ENCODE measurements around the gene DUOXA2.
A peak's percentile ranks its signal among the peaks of the same experiment; 100 is the strongest.
"Not testable (repeated sequence)": the region's sequence is repeated elsewhere in the genome, so short reads cannot be mapped to it uniquely, and the experiment has no call there.

The DUOXA2 gene

DNA sequence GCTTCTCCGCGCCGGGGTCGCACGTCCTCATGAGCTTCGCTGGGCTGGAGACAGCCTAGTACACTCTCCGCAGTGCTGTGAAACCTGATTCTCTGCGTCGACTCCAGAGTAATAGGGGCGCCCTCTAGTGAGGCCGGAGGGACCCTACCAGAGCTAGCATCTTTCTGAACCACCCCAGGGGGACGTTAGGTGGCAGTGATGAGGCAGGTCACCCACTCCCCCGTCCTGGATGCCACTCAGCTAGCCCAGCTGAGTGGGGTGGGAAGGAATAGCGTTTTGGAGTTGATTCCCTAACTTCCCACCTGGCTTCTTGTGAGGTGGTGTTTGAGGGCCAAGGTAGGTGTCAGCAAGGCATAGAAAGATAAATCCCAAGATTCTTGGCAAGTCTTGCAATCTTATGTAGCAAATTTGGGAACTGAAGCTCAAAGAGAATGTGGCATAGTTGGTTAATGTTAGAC lies 4.0 kb downstream of the DUOXA2 start:
- peak; percentile 93 for DNase-seq

DNA sequence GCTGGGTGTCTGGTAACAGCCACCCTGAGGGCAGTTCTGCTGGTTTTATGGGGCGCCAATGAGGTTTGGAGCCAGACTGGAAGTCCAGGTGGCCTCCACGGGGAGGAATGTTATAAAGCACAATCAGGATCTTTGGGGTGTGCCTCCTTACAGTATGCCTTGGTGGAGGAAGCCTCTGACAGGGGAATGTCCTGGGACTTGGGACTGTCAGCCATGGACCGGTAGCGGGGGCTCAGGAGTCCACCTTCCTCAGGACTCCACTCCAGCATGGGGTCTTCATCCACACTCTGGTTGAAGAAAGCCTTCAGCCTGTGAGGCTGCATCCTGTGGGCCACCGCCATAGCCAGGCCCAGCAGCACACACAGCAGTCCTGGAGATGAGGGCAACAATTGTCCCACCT lies 4.9 kb downstream of the DUOXA2 start:
- no peak for DNase-seq

DNA sequence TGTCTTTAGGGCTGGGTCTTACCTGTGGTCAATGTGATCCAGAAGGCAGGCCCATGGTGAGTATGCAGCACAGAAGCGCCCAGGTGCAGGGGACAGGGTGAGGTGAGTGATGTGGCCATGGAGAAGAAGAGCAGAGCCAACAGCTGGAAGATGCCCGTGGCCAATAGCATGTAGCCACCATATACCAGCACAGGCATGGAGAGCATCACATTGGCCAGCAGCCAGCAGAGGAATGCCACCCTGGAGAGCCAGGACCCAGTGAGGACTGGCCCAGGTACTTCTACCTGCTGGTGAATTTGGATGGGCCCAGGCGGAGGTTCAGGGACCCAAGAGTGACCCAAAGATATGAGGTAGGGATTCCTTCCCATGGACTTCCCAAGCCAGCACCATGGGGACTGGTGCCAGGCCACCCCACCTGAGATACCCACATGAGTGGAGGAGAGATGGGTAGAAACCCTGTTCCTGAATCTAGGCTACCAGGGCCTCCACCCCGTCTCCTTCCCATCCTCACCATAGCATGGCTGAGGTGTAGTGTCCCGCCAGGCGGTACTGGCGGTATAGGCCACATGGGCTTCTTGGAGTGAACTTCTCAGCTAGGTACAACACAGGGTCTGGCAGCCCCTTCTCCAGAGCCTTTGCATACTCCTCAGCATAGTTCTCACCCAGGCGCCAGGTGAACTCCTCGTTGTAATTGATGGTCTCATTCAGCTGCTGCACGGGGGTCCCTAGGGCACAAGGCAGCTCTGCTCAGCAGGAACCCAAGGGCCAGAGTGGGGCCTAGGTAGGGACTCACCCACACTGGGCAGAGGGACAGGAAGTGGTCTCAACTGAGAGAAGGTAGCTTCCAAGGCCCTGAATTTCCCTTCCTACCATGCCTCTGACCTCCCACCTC lies 6.2 kb downstream of the DUOXA2 start:
- no peak for DNase-seq

DNA sequence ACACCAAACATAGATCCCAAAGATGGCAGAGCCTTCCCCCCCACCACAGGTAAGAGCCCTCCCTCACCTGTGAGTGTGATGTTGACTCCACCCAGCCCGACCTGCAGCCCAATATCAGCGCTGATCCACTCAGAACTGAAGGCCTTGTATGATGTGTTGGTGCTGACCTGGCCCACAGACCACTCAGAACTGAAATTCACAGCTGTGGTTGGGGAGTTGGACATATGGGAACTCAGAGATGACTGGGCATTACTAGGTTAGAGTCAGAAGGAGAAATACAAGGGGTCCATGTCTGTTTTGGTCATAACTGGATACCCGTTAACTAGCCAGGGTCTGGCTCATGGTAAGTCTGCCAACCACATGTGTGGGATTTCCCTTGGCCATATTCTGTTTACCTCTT lies 6.9 kb downstream of the DUOXA2 start:
- no peak for DNase-seq

DNA sequence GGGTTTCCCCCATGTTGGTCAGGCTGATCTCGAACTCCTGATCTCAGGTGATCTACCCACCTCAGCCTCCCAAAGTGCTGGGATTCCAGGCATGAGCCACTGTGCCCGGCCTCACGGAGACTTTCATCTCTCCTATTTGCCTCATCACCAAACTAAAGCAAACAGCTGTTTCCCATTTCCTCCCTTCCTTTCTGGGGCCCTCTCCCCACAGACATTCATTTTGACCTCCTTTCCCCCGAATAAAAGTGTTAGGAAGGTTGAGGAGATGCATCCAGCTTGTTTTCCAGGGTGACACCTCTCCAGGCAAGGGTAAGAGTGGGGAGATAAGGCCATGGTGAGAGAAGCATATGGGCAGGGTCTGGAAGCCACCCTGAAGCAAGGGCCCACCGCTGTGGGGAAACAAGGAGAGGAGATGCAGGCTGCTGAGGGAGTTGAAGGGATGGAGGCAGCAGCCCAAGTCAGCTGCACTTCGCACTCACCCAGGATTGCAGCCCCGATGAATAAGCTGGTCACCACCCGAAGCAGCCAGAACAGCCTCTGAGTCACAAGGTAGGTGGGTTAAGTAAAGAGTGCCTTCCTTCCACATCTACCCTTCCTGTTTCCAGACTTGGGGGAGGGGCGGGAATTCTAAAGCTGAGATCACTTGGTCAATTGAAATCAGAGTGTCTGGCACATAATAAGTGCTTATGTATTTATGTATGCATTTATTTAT lies 7.7 kb downstream of the DUOXA2 start:
- DNase-seq: no peak

DNA sequence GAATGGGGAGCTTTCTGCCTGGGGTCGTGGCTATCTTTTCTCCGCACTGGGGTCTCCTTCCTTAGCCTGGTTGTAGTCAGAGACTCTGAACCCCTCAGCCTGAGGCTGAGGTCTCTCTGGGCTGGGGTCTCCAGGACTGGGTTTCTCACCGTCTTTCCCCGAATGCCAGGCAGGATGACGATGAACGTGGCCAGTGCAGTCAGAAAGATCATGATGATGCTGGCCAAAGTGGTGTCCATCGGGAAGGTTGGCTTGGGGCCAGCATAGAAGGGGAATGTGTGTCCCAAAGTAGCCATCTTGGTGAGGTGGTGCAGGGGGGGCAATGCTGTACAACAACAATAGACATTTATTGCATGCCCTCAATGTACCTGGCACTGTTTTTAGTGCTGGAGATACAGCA lies 8.6 kb downstream of the DUOXA2 start:
- DNase-seq: no peak

DNA sequence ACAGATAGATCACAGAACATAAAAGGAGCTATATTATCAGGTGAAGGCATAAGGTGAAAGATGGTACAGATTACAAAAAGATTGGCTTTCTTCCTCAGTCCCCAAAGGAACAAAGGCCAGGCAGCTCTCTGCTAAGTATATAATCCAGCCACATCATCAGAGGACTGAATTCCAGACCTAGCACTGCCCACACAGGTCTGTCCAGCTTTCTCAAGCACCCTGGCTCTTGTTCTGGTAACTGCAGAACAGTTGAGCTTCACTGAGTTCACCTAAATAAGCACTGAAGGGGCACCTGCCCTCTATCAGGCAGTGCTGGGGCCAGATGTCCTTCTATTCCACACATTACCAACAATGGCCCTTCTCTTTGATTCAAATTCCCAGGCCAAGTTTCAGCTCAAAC lies 9.3 kb downstream of the DUOXA2 start:
- DNase-seq: no peak

DNA sequence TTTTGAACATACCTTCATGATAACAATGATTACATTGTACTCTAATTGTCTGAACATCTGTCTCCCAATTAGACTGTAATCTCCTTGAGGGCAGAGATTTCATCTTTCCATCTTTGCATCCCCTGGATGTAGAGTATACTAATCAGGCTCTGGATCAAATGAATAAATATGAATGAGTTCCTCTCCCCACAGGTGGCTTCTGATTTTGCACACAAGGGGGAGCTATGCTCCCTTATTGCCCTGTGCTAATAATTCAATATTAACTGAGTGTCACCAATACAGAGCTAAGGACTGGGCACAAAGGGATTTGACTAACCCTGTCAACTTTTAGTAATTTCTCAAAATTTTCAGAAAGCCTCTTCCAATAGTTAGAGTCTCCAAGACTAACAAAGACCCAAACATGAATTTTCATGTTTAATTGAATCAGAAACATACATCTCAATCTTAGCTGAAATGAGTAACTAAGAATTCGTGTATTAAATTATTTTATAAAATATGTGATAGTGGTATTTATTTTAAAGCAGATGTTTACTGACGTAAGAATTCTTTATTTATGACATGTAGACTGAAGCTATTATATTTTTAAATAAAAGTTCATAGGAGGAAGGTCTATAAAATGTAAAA lies 12.5 kb downstream of the DUOXA2 start:
- DNase-seq: peak; percentile 73

DNA sequence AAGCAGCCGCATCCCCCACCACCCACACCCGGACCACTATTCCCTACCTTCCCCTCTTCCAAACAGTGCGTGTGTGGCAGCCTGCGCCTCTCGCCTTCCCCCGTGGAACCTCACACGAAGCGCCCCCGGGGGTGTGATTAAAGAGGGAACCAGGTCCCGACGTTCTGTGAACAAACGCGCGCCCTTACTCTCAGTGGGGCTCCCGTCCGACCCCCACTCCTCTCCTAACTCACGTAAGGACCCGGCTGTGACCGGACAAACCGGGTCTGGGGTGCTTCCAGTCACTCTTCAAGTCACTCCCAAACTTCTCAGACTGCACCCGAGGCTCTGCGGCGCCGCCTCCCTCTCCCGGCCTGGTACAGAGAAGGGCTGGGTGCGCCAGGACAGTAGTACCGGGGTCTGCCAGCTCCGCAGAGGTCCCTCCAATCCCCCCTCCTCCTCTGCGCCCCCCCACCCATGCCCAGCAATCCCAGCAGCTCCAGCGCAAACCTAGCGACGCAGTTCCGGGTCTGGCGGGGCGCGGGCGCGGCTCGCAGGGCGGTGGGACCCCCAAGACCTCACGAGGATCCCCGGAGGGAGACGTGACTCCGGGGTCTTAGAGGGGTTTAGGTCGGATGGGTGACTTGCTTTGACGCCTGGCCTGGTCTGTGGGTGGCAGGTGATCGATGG lies 15.0 kb downstream of the DUOXA2 start:
- DNase-seq: no peak

DNA sequence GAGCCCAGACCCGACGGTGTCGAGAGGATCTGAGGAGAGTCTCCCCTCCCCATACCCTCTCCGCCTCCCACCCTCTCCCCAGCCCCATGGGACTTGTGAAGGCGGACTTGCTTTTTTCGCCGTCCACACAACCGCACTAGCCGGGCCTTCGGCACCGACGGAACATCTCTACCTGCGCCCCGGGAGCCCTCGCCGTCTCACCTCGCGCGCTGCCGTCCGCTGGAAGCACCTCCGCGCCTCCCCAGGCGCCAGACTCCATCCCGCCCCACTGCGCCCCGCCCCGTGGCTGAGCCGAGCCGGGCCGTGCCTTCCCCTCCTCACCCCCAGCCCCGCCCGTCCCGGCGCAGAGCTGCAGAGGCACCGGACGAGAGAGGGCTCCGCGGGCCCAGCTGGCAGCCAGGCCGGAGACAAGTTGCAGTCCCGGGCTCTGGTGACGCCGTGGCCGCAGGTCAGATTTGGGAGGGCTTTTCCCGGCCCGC lies 15.6 kb downstream of the DUOXA2 start, which contains the start of the genes DUOX1 and DUOXA1:
TSS of gene DUOX1 (plus strand) at position 344 of the 479 bp plus-strand sequence. CDS start 1,973 bp downstream, outside the sequence.
TSS of gene DUOXA1 (minus strand) at position 229 of the 479 bp plus-strand sequence. CDS start 6,865 bp downstream, outside the sequence.
- DNase-seq: peak; percentile 75

DNA sequence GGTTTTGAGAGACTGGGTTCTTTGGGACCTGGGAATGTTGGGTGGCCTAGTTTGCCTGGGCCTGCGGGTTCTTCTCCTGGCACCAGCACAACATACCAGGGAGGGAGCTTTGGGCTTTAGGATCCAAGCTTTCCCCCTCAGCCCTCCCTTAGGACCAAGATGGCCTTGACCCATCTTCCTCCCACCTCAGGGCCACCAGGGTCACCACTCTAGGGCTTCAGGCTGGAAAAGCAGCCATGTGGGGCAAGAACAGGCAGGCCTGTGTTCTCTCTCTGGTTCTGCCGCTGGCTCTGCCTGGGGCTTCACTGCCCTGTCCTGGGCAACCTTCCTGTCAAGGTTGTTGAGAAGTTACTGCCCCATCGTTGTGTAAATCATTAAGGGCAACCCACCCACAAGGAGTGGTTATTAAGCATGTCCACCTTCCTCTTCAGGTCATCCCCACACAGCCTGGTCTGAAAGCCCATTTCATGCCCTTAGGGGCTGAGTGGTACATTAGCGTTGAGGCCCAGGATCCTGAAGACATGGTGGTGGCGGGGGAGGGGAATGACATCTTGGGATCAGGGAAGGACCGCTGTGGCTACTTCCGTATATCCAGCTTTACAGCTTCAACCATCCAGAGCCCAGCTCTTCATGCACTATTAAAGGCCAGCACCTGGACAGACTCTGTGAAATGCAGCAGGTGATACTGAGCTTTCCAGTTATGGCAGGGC lies 16.3 kb downstream of the DUOXA2 start:
- no peak for DNase-seq

DNA sequence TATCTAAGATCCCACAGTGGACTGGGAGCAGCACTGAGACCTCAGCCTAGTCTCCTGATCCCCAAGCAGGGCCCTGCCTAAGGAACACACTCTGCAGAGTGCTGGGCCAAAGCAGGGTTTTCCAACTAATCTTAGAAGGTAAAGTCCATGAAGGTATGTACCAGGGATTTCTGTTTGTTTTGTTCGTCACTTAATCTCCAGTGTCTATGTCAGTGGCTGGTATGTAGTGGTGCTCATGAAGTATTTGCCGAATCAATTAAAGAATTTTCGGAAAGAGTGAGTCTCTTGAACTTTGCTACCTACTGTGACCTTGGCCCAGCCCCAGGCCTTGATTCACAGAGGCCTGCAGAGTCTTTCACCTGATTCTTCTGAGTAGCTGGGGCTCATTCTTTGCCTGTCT lies 17.4 kb downstream of the DUOXA2 start:
- no peak for DNase-seq

DNA sequence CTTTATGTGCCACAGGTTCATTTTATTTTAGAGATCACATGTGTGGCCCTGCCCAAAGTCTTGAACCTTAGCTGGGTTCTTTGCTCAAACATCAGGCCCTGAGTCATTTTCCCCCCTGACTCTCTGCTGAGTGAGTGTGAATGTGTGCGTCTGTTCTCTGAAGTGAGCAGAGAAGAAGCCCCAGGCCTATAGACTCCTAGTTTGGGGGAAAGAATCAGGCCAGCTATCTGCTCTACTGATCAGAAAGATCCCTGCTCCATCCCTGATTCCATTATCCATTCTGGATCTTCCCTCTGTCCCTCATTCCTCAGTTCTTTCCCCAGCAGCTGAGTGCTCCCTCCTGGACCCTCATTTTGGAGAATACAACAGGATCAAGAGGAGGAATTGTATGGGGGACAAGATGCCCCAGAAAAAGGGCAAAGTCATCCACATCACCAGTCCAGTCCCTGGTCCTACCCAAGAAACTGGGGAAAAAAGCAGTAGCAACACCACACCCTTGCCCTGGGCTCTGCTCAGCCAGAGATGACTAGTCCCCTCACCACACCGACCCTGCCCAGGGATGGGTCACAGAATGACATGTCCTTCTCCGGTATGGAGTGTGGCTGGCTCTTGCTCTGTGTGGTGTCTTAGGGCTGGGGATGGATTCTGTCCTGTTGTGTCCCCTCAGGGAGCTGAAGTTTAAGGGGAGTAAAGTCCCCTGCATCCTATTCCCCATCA lies 18.9 kb downstream of the DUOXA2 start:
- DNase-seq: no peak

DNA sequence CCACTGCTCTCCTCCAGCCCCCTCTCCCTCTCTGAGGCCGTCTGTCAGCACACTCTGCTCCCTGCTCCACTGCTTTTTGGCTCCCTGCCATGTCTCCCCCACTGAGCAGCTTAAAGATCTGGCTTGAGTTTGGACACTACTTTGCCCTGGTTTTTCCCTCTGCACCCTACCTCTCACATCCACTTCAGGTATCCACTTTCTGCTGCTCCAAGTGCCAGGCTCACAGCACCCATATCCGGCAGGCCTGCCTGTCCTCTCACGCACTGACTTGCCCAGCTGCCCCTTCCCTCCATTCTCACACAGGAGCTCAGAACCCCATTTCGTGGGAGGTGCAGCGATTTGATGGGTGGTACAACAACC lies 19.4 kb downstream of the DUOXA2 start:
- DNase-seq: no peak

DNA sequence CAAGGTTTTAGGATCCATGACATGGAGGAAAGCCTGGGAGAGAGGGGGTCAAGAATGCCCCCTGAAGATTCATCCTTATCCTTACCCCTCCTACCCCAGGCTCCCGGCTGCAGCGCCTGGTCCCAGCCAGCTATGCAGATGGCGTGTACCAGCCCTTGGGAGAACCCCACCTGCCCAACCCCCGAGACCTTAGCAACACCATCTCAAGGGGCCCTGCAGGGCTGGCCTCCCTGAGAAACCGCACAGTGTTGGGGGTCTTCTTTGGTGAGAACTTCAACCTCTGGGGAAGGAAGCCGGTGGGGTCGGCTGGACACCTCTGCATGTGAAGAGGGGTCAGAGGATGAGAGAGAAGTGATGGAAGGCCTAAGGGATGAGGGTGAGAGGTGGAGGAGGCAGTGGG lies 19.9 kb downstream of the DUOXA2 start:
- DNase-seq: no peak

DNA sequence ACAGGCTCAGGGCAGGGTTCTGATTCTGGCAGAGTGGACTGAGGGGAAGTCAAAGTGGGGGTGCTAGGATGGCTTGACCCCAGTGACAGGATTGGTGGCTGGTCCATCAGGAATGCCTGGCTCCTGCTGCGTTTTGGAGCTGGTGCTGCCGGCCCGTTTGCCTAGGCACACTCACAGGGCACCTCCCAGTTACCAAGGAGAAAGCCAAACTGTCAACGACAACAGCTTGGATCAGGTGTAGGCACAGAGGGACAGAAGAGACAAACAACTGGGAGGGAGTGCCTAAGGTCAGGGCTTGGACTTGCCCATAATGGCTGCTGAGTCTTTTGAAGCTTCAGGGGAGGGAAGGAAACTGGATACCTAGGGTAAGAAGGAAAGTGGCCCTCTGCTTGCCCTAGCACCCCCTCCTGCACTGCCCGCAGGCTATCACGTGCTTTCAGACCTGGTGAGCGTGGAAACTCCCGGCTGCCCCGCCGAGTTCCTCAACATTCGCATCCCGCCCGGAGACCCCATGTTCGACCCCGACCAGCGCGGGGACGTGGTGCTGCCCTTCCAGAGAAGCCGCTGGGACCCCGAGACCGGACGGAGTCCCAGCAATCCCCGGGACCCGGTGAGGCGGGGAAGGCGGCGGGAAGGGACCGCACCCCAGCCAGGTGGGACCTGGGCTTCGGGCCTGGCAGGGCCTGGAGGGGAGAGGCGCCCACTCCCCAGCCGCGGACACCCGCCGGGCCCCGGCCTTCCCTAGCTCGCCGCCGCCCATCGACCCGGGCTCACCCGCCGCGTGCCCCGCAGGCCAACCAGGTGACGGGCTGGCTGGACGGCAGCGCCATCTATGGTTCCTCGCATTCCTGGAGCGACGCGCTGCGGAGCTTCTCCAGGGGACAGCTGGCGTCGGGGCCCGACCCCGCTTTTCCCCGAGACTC lies 20.8 kb downstream of the DUOXA2 start:
- peak; percentile 70 for DNase-seq

DNA sequence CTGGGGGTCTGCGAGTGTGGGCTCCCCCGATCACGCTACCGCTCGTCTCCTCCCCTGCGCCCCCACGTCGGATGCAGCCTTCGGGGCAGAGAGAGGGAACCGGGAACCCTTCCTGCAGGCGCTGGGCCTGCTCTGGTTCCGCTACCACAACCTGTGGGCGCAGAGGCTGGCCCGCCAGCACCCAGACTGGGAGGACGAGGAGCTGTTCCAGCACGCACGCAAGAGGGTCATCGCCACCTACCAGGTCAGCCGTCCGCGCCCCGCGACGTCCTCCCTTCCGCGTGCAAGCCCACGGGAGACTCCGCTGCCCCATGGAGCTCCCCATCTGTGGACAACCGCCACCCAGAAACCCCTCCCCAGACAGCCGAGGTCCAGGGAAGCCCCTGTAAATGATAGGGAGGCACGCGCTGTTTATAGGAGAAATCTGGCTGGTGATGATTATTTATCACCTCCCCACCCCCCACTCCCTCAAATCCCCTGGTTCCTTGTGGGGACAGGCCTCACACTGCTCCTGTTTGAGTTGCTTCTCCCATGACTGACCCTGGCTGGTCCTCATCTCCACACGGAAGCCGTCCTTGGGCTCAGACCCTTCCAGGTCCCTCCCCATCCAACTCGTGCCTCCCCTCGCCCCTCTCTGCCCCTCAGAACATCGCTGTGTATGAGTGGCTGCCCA lies 21.7 kb downstream of the DUOXA2 start:
- not testable (repeated sequence) for DNase-seq

DNA sequence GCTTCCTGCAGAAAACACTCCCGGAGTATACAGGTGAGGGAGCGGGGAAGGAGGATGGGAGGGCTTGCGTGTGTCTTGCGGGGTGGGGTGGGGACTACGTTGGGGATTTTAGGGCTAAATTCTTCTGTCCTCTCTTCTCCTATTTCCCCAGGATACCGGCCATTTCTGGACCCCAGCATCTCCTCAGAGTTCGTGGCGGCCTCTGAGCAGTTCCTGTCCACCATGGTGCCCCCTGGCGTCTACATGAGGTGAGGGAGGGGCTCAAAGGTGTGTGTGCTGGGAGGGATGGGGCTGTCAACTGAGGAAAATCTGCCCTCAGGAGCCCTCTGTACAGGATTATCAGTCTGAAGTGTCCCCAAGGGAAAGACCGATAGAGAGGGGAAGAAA lies 22.2 kb downstream of the DUOXA2 start:
- peak; percentile 70 for DNase-seq

DNA sequence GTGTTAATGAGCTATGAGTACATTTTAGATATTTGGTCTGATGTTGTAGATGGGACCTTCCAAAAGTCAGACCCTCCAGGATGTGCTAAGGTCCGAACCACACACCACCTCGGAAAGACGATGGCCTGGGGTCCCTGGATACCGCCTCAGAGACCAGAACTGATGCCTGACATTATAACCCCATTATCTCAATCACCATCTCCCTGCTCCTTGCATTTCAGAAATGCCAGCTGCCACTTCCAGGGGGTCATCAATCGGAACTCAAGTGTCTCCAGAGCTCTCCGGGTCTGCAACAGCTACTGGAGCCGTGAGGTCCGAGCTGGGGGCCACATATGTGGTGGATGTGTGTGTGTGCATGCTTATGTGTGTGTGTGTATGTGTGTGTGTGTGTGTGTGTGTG lies 23.6 kb downstream of the DUOXA2 start:
- no peak for DNase-seq
